ENCODE data around the gene C1QL1.

C1QL1 gene

DNA sequence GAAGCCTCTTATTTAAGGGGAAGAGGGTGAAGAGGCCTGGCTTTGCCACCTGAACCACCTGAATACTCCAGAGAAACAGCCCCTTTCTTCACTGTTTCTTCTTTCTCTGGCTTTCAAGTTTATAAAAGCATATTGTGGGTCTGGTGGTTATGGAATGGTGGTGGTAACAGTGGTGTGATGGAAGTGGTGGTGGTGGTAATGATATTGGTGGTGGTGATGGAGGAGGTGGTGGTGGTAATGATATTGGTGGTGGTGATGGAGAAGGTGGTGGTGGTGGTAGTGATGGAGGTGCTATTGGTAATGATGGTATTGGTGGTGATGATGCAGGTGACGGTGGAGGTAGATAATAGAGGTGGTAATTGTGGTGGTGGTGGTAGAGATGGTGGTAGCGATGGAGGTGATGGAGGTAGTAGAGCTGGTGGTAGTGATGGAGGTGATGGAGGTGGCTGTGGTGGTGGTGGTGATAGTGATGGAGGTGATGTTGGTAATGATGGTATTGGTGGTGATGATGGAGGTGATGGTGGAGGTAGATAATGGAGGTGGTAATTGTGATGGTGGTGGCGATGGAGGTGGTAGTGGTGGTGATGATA is 14.1 kb upstream of the C1QL1 start:
- H3K9me3 ChIP-seq (ENCODE audit: control insufficient read depth, low read length) = no peaks in the 10 kb centered on the region
- H3K27me3 ChIP-seq (ENCODE audit: control insufficient read depth, insufficient read depth, low read length) = peaks cover 24% of the 10 kb centered on the region

DNA sequence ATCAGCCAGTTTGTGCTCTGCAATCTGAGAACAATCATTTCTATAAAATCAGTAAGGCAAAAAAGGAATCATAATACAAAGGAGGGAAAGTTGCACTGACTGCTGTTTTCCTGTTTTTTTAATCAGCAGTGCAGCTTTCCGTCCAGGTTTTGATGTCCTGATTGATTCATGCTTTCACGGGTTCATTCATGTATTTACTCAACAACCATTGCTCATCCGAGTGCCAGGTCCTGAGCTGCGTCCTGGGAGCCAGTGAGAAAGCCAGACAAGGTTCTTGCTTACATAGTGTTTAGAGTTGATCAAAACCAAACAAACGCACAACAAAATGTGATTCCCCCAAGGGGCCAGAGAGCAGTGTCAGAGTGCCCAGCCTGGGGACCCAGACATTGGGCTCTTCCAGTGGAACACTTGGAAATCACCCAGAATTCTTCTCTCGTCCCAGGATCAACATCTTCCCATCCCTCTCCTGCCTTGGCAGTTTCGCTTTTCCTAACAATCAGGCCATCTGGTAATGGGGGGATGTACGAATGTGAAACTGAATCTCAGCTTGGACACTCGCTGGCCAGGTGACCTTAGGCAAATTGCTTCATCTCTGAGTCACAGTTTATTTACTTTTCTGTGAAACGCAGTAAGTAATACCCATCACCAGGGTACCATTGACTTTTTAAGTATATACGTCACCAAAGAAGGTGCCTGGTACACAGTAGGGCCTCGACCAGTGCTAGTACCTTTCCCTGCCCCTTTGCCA is 13.3 kb upstream of the C1QL1 start:
- Histone ChIP-seq H3K36me3 (ENCODE audit: control insufficient read depth, insufficient read depth, low read length) (no peaks in the 10 kb centered on the region), H3K9me3 (ENCODE audit: control insufficient read depth, low read length) (no peaks in the 10 kb centered on the region), H3K27me3 (ENCODE audit: control insufficient read depth, insufficient read depth, low read length) (peaks cover 25% of the 10 kb centered on the region), H3K9ac (ENCODE audit: low read length) (peak overlapping the region; percentile 8), H3K4me3 (ENCODE audit: low read length) (peak overlapping the region; percentile 25), H3K4me1 (ENCODE audit: control insufficient read depth, insufficient read depth, low read length) (peaks cover 55% of the 10 kb centered on the region)

More for the DNA sequence above, 14.1 kb upstream of the C1QL1 start:
- Histone ChIP-seq H3K4me3 (ENCODE audit: low read length) (no peak overlapping the region), H3K36me3 (ENCODE audit: control insufficient read depth, insufficient read depth, low read length) (no peaks in the 10 kb centered on the region), H3K4me1 (ENCODE audit: control insufficient read depth, insufficient read depth, low read length) (peaks cover 50% of the 10 kb centered on the region), H3K9ac (ENCODE audit: low read length) (no peak overlapping the region)

DNA sequence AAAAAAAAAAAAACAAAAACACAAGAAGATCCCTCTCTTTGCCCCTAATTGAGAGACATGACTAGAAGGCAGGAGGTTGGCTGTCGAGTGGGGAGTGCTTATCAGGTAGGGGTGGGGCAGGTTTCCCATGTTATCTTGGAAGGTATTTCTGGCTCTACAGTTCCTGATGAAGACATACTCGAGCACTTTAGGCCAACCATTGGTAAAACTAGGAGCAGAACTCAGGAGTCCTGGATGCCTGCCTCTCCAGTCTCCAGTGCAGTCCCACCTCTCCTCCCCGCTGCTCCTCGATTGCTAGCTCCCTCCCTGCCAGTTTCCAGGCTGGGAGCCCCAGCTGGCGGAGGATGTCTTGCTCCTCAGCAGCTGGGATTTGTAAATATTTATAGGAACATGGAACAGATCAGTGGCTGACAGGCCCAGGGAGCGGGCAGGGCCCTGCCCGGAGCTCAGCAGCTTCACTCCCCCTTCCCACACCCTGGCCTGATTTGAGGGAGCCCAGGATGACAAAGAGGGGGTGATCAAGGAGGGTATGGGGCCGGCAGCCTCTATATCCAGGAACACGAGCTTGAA is 11.4 kb upstream of the C1QL1 start:
- no peaks in the 10 kb centered on the region for H3K36me3 ChIP-seq (ENCODE audit: control insufficient read depth, insufficient read depth, low read length)
- H3K9me3 ChIP-seq (ENCODE audit: control insufficient read depth, low read length) = no peaks in the 10 kb centered on the region
- H3K4me1 ChIP-seq (ENCODE audit: control insufficient read depth, insufficient read depth, low read length) = peaks cover 55% of the 10 kb centered on the region
- H3K27me3 ChIP-seq (ENCODE audit: control insufficient read depth, insufficient read depth, low read length) = peaks cover 27% of the 10 kb centered on the region
- H3K9ac ChIP-seq (ENCODE audit: low read length) = no peak overlapping the region
- H3K4me3 ChIP-seq (ENCODE audit: low read length) = no peak overlapping the region

DNA sequence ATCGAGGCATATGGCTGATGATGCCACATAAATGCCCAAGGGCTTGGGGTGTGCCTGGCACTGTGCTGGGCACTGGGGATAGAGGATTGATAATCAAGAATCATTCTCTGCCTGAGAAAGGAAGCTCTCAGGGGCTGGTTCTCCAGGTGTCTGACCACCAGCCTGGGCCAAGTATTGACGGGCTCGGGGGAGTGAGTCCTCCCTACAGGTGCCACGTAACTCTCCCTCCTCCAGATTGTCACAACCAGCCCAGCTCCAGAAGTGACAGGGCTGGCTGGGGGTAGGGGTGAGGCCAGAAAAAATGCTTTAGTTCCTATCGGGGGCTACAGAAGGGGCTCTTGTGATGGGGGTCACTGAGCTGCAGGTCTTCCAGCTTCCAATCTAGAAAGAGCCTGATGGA is 10.7 kb upstream of the C1QL1 start:
- H3K4me3 ChIP-seq (ENCODE audit: low read length) = no peak overlapping the region
- H3K4me1 ChIP-seq (ENCODE audit: control insufficient read depth, insufficient read depth, low read length) = peaks cover 55% of the 10 kb centered on the region
- peaks cover 27% of the 10 kb centered on the region for H3K27me3 ChIP-seq (ENCODE audit: control insufficient read depth, insufficient read depth, low read length)
- H3K36me3 ChIP-seq (ENCODE audit: control insufficient read depth, insufficient read depth, low read length) = no peaks in the 10 kb centered on the region
- no peak overlapping the region for H3K9ac ChIP-seq (ENCODE audit: low read length)
- H3K9me3 ChIP-seq (ENCODE audit: control insufficient read depth, low read length) = no peaks in the 10 kb centered on the region

DNA sequence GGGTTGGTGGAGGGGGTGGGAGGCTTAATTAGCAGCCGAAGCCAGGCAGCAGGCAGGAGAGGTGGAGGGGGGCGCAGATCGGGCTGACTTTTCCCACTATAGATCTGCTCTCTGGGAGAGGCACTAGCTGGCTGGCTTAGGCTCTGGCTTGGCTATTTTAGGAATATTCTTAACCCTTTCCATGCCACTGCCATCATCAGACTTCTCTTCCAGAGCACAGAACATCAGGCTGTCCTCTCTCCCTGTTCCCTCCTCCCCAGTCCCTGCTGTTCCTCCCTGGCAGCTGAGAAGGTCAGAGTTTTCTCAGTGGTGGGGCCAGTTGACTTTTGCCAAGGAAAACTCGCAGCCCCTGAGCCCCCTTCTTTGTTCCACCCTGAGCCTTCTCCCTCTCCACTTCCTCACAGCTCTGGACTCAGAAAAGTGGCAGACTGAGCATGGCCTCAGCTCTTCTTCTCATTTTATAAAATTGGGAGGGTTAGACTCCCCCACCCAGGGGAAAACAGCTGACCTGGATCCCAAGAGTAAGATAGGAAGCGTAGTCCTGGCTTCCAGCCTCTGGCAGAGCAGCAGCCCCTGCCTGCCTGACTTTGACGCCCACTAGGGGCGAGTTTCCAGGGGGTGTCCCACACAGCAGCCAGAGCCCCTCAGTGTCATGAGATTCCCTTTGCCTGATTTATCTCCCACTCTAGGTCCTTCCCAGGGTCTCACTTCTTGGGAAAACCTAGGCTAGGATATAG is 9.9 kb upstream of the C1QL1 start:
- Histone ChIP-seq H3K9ac (ENCODE audit: low read length) (no peak overlapping the region), H3K9me3 (ENCODE audit: control insufficient read depth, low read length) (no peaks in the 10 kb centered on the region), H3K36me3 (ENCODE audit: control insufficient read depth, insufficient read depth, low read length) (no peaks in the 10 kb centered on the region), H3K27me3 (ENCODE audit: control insufficient read depth, insufficient read depth, low read length) (peaks cover 27% of the 10 kb centered on the region), H3K4me1 (ENCODE audit: control insufficient read depth, insufficient read depth, low read length) (peaks cover 55% of the 10 kb centered on the region), H3K4me3 (ENCODE audit: low read length) (no peak overlapping the region)

DNA sequence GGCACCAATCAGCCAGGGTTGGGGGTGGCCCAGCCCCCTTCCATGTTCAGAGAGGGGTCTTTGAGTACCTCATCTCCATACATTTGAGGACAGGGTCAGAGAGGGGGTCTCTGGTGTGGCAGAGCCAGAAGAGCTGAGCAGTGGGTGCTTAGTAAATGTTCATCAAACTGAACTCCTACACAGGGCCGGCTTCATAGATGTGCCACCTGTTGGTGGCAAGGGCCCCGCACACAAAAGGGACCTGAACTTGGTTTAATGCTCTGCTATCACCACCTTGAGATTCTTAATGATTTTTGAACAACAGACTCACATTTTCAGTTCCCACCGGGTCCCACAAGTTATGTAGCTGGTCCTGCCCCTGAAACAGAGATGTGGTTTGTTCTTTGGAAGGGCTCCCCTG is 9.0 kb upstream of the C1QL1 start:
- Histone ChIP-seq H3K4me1 (ENCODE audit: control insufficient read depth, insufficient read depth, low read length) (peaks cover 54% of the 10 kb centered on the region), H3K9me3 (ENCODE audit: control insufficient read depth, low read length) (no peaks in the 10 kb centered on the region), H3K4me3 (ENCODE audit: low read length) (no peak overlapping the region), H3K36me3 (ENCODE audit: control insufficient read depth, insufficient read depth, low read length) (no peaks in the 10 kb centered on the region), H3K27me3 (ENCODE audit: control insufficient read depth, insufficient read depth, low read length) (peaks cover 31% of the 10 kb centered on the region), H3K9ac (ENCODE audit: low read length) (no peak overlapping the region)

DNA sequence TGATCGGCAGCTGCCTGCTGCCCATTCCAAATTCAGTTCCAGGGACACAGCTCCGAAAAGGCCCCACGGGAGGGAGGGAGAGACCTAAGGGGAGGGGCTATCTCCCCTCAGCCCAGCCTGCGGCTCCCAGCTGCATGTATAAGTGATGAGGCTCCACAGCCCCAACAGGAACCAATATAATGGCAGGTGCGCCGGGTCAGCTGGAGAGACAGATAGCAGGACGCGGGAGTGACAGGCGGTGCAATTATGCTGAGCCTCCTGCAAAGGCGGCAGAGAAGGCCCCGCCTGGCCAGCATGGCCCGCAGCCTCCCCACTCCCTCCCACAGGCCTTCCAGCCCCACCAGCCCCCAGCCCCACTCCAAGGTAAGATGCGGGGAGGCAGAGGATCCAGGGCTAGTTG is 8.1 kb upstream of the C1QL1 start:
- Histone ChIP-seq H3K9ac (ENCODE audit: low read length) (no peak overlapping the region), H3K4me1 (ENCODE audit: control insufficient read depth, insufficient read depth, low read length) (peaks cover 45% of the 10 kb centered on the region), H3K9me3 (ENCODE audit: control insufficient read depth, low read length) (no peaks in the 10 kb centered on the region), H3K36me3 (ENCODE audit: control insufficient read depth, insufficient read depth, low read length) (no peaks in the 10 kb centered on the region), H3K27me3 (ENCODE audit: control insufficient read depth, insufficient read depth, low read length) (peaks cover 33% of the 10 kb centered on the region), H3K4me3 (ENCODE audit: low read length) (no peak overlapping the region)

DNA sequence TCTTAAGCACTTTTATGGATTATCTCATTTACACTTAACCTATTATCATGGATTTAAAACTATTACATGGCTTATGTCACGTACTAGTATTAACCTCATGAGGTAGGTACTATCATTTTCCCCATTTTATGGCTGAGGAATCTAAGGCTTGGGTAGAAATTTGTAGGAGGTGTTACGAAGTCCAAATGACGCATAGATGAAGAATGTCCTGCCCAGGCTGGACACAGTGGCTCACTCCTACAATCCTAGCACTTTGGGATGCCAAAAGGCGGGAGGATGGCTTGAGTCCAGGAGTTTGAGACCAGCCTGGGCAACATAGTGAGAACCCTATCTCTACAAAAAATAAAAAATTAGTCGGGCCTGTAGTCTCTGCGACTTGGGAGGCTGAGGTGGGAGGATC is 4.8 kb upstream of the C1QL1 start:
- Histone ChIP-seq H3K9me3 (ENCODE audit: control insufficient read depth, low read length) (no peaks in the 10 kb centered on the region), H3K4me1 (ENCODE audit: control insufficient read depth, insufficient read depth, low read length) (peaks cover 32% of the 10 kb centered on the region), H3K9ac (ENCODE audit: low read length) (no peak overlapping the region), H3K4me3 (ENCODE audit: low read length) (no peak overlapping the region), H3K27me3 (ENCODE audit: control insufficient read depth, insufficient read depth, low read length) (peaks cover 53% of the 10 kb centered on the region), H3K36me3 (ENCODE audit: control insufficient read depth, insufficient read depth, low read length) (no peaks in the 10 kb centered on the region)

DNA sequence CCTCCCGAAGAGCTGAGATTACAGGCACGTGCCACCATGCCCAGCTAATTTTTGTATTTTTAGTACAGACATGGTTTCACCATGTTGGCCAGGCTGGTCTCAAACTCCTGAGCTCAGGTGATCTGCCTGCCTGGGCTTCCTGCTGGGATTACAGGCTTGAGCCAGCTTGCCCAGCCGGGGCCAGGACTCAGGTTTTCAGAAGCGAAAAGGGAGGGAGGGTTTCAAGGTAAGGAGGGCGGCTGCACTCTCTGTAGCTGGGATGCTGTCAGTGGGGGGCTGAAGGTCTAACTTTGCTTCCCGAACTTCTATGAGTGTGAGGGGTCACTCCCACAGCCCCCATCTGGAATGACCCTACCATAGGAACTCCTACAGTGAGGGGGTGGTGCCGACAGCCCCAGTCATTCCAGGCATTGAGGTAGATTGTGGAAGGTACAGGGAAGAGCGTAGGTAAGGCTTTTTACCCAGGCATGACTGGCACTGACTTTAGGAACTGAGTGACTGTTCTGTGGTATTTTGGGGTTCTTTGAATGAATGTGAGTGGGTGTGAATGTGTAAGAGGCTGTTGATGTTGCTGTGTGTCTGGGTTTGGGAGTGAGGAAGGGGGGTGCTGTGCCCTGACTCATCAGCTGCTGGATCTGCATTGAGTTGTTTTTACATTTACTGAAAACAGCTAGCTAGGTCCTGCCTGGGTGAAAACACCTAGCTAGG is 3.8 kb upstream of the C1QL1 start:
- Histone ChIP-seq H3K9me3 (ENCODE audit: control insufficient read depth, low read length) (no peaks in the 10 kb centered on the region), H3K9ac (ENCODE audit: low read length) (no peak overlapping the region), H3K4me3 (ENCODE audit: low read length) (no peak overlapping the region), H3K27me3 (ENCODE audit: control insufficient read depth, insufficient read depth, low read length) (peaks cover 59% of the 10 kb centered on the region), H3K36me3 (ENCODE audit: control insufficient read depth, insufficient read depth, low read length) (no peaks in the 10 kb centered on the region), H3K4me1 (ENCODE audit: control insufficient read depth, insufficient read depth, low read length) (peaks cover 27% of the 10 kb centered on the region)

DNA sequence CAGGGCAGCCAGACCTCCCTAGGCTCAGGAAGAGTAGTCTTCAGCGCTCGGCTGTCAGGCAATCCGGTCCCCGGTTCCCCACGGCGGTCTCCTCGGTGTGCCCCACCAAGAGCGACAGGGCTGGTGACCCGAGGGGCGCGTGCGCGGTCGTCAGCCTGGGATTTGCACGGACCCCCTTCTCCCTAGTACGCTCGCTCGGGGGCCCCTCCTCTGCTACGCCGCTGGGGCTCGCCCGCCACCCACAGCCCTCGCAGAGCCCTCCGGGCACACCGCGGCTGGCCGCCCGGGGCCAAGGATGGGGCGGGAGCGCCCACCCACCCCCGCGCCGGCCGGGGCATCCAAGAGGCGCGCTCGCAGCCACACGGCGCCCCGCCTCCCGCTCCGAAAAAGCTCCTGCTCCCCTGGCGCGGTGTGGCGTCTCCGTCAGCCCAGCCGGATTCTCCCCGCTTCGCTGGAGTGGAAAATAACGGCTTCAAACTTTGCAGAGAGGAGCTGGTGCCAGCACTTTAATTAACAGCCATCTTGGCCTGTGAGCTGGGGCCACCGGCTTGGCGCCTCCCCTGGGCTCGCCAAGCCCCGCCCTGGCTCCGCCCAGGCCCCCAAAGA is 2.1 kb upstream of the C1QL1 start:
- H3K9me3 ChIP-seq (ENCODE audit: control insufficient read depth, low read length) = no peaks in the 10 kb centered on the region
- H3K27me3 ChIP-seq (ENCODE audit: control insufficient read depth, insufficient read depth, low read length) = peaks cover 65% of the 10 kb centered on the region
- peaks cover 26% of the 10 kb centered on the region for H3K4me1 ChIP-seq (ENCODE audit: control insufficient read depth, insufficient read depth, low read length)
- H3K4me3 ChIP-seq (ENCODE audit: low read length) = no peak overlapping the region
- H3K36me3 ChIP-seq (ENCODE audit: control insufficient read depth, insufficient read depth, low read length) = no peaks in the 10 kb centered on the region
- H3K9ac ChIP-seq (ENCODE audit: low read length) = peak overlapping the region; percentile 1

DNA sequence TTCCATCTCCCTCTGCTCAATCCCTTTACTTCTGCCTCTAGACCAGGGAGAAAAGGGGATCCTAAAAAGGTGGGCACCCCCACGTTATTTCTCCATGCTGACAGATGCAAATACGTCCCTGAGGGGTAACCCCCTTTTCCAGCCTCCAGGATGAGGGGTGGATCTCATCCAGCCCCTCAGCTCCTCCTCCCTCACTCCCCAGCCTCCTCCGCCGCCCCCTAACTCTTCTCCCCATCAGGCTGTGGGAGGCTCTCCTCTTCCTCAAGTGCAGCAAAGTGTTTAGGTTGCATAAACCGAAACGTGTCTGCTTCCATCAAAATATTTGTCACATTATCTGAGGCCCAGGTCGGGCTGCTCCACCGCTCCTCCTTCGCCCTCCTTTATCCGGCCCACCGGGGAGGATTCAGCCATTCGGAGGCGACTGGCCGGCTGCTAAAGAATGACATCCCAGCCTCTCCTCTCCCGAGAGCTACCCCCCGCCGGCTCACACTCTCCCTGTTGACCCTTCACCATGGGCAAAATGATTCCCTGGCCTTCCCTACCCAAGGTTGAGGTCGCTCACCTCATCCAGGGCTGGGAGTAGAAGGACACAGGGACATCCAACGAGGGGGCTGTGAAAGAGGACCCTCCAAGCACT is 1.2 kb upstream of the C1QL1 start:
- no peak overlapping the region for H3K9ac ChIP-seq (ENCODE audit: low read length)
- no peaks in the 10 kb centered on the region for H3K36me3 ChIP-seq (ENCODE audit: control insufficient read depth, insufficient read depth, low read length)
- peaks cover 64% of the 10 kb centered on the region for H3K27me3 ChIP-seq (ENCODE audit: control insufficient read depth, insufficient read depth, low read length)
- peaks cover 26% of the 10 kb centered on the region for H3K4me1 ChIP-seq (ENCODE audit: control insufficient read depth, insufficient read depth, low read length)
- no peaks in the 10 kb centered on the region for H3K9me3 ChIP-seq (ENCODE audit: control insufficient read depth, low read length)
- no peak overlapping the region for H3K4me3 ChIP-seq (ENCODE audit: low read length)
